ENCODE measurements around the gene SUSD3. TPM values are rescaled to one million over a fixed set of nuclear protein-coding genes. Genes with fewer than 3 reads are reported as not detected.

SUSD3 gene
- total RNA-seq, 1 experiment from 2014 or later = 2.2 TPM

- POLR2A ChIA-PET = no interaction called here
- Histone ChIP-seq H3K9me3 (no peaks in the 10 kb centered on the region), H3K4me3 (ENCODE audit: low read depth, low read length) (no peak overlapping the region), H3K36me3 (ENCODE audit: control insufficient read depth, insufficient read depth, low read length) (no peaks in the 10 kb centered on the region), H3K27me3 (replicated peaks; ENCODE audit: control insufficient read depth, insufficient read depth, low read length) (no peaks in the 10 kb centered on the region), H3K4me1 (no peaks in the 10 kb centered on the region)
- intact Hi-C loops (cut with micrococcal nuclease; ENCODE audit: unreplicated experiment) = no loop called here
- no peak overlapping the region for H3K4me3 Mint-ChIP-seq (ENCODE audit: unreplicated experiment)
- DNase-seq = no peak
- H3K36me3 Mint-ChIP-seq (ENCODE audit: insufficient read depth, unreplicated experiment) = no peaks in the 10 kb centered on the region
- H3K27me3 Mint-ChIP-seq (ENCODE audit: insufficient read depth, unreplicated experiment) = no peaks in the 10 kb centered on the region
- BruUV-seq (replicated peaks) = no TSS peak
- no peak for TF ChIP-seq CTCF (IDR thresholded peaks at IDR 0.05; ENCODE audit: insufficient read depth in 1 of 2, low read depth in 1 of 2, low read length in 1 of 2, severe bottlenecking in 1 of 2, unreplicated experiment in 1 of 2)
- no peak overlapping the region for H3K27ac Mint-ChIP-seq (ENCODE audit: unreplicated experiment)
- H3K9me3 Mint-ChIP-seq (ENCODE audit: unreplicated experiment) = no peaks in the 10 kb centered on the region
- no peaks in the 10 kb centered on the region for H3K4me1 Mint-ChIP-seq (ENCODE audit: low read depth, unreplicated experiment)
- CTCF ChIA-PET = no interaction called here
Measured at GRCh38 chr9:93077367-93077766, 18.9 kb downstream of the SUSD3 start.

GRCh38 chr9:93077811-93078210, 19.3 kb downstream of the SUSD3 start:
- Mint-ChIP-seq H3K9me3 (ENCODE audit: unreplicated experiment) (no peaks in the 10 kb centered on the region), H3K4me3 (ENCODE audit: unreplicated experiment) (no peak overlapping the region), H3K27me3 (ENCODE audit: insufficient read depth, unreplicated experiment) (no peaks in the 10 kb centered on the region), H3K36me3 (ENCODE audit: insufficient read depth, unreplicated experiment) (no peaks in the 10 kb centered on the region), H3K4me1 (ENCODE audit: low read depth, unreplicated experiment) (no peaks in the 10 kb centered on the region), H3K27ac (ENCODE audit: unreplicated experiment) (no peak overlapping the region)
- TF ChIP-seq CTCF (IDR thresholded peaks at IDR 0.05; ENCODE audit: insufficient read depth in 1 of 2, low read depth in 1 of 2, low read length in 1 of 2, severe bottlenecking in 1 of 2, unreplicated experiment in 1 of 2) = no peak
- intact Hi-C loops (cut with micrococcal nuclease; ENCODE audit: unreplicated experiment) = no loop called here
- no peak for DNase-seq
- no peaks in the 10 kb centered on the region for H3K36me3 ChIP-seq (ENCODE audit: control insufficient read depth, insufficient read depth, low read length)
- H3K27me3 ChIP-seq (replicated peaks; ENCODE audit: control insufficient read depth, insufficient read depth, low read length) = no peaks in the 10 kb centered on the region
- no TSS peak for BruUV-seq (replicated peaks)
- H3K4me3 ChIP-seq (ENCODE audit: low read depth, low read length) = no peak overlapping the region
- POLR2A ChIA-PET = no interaction called here
- H3K9me3 ChIP-seq = no peaks in the 10 kb centered on the region
- CTCF ChIA-PET = no interaction called here
- H3K4me1 ChIP-seq = no peaks in the 10 kb centered on the region

GRCh38 chr9:93079371-93079770, 20.9 kb downstream of the SUSD3 start:
- no peak for TF ChIP-seq CTCF (IDR thresholded peaks at IDR 0.05; ENCODE audit: insufficient read depth in 1 of 2, low read depth in 1 of 2, low read length in 1 of 2, severe bottlenecking in 1 of 2, unreplicated experiment in 1 of 2)
- H3K36me3 ChIP-seq (ENCODE audit: control insufficient read depth, insufficient read depth, low read length) = no peaks in the 10 kb centered on the region
- no peaks in the 10 kb centered on the region for H3K9me3 ChIP-seq
- H3K27me3 ChIP-seq (replicated peaks; ENCODE audit: control insufficient read depth, insufficient read depth, low read length) = no peaks in the 10 kb centered on the region
- H3K36me3 Mint-ChIP-seq (ENCODE audit: insufficient read depth, unreplicated experiment) = no peaks in the 10 kb centered on the region
- no peaks in the 10 kb centered on the region for H3K9me3 Mint-ChIP-seq (ENCODE audit: unreplicated experiment)
- no TSS peak for BruUV-seq (replicated peaks)
- H3K27me3 Mint-ChIP-seq (ENCODE audit: insufficient read depth, unreplicated experiment) = no peaks in the 10 kb centered on the region
- no peak overlapping the region for H3K27ac Mint-ChIP-seq (ENCODE audit: unreplicated experiment)
- intact Hi-C loops (cut with micrococcal nuclease; ENCODE audit: unreplicated experiment) = no loop called here
- DNase-seq = no peak
- ChIA-PET POLR2A (no interaction called here), CTCF (no interaction called here)
- no peak overlapping the region for H3K4me3 ChIP-seq (ENCODE audit: low read depth, low read length)
- H3K4me3 Mint-ChIP-seq (ENCODE audit: unreplicated experiment) = no peak overlapping the region
- no peaks in the 10 kb centered on the region for H3K4me1 ChIP-seq
- H3K4me1 Mint-ChIP-seq (ENCODE audit: low read depth, unreplicated experiment) = no peaks in the 10 kb centered on the region
